Heart right ventricle (tissue), 16 donors: Measurements from ENCODE around the gene TRPM5. TPM values are rescaled to one million over a fixed set of nuclear protein-coding genes. Genes with fewer than 3 reads are reported as not detected.

Experiments
- ATAC-seq, 8 donors: fragments of 200-7000 bp; cut with Tn5 transposase; one replicate each; pipeline ENCODE4 v1.9.1; 2020; ENCODE audit warnings: mild to moderate bottlenecking in 8 of 8, moderate library complexity in 8 of 8, moderate number of reproducible peaks in 1 of 8
- DNase-seq, 2 donors: peaks; one replicate each; pipeline ENCODE4 v3.0.0-alpha.2; 2020
- H3K27ac ChIP-seq, 10 donors: fragments of 200-600 bp; sonication (generic) in 2 of 10; one replicate each; pipeline versions ENCODE4 v1.5.0 to v1.8.0; 2020 to 2022; ENCODE audit warnings: mild to moderate bottlenecking in 3 of 10
- H3K27me3 ChIP-seq, 7 donors: fragments of 200-600 bp; one replicate each; pipeline ENCODE4 v1.8.0; 2021 to 2022; ENCODE audit warnings: mild to moderate bottlenecking in 2 of 7
- H3K36me3 ChIP-seq, 9 donors: fragments of 200-600 bp; sonication (generic) in 1 of 9; one replicate each; pipeline versions ENCODE4 v1.5.0 to v1.8.0; 2020 to 2022; ENCODE audit warnings: mild to moderate bottlenecking in 2 of 9
- H3K4me1 ChIP-seq, 9 donors: fragments of 200-600 bp; sonication (generic) in 1 of 9; one replicate each; pipeline versions ENCODE4 v1.5.0 to v1.8.0; 2020 to 2022; ENCODE audit warnings: mild to moderate bottlenecking in 4 of 9
- H3K4me3 ChIP-seq, 10 donors: fragments of 200-600 bp; sonication (generic) in 2 of 10; one replicate each; pipeline versions ENCODE4 v1.5.0 to v1.8.0; 2020 to 2022; ENCODE audit warnings: mild to moderate bottlenecking in 7 of 10, moderate library complexity in 2 of 10
- H3K9me3 ChIP-seq, 11 donors: fragments of 200-600 bp in 10 of 11; sonication (generic) in 2 of 11; one replicate each; pipeline versions ENCODE4 v1.5.0 to v1.8.0; 2013 to 2022; ENCODE audit warnings: mild to moderate bottlenecking in 2 of 11, control low read depth in 1 of 11, moderate library complexity in 1 of 11
- whole genome bisulfite sequencing, 2 donors: extraction: QIAGEN DNeasy Blood & Tissue Kit; methylation state at CpG; one replicate each; pipeline ENCODE4 v1.1.7; 2013; ENCODE audit warnings: inconsistent platforms in 1 of 2; 5-methylcytosine and 5-hydroxymethylcytosine counted together
- intact Hi-C, 10 donors: fragments of 100-400 bp; cut with DNase I; formaldehyde crosslinking; loops; one replicate each; pipeline versions ENCODE4 v1.11.1 to v1.14.2; 2022
- polyA plus RNA-seq, 2 donors: library from polyadenylated mRNA; stranded (reverse); fragments of 200-250 nt; gene quantifications; one replicate each; pipeline ENCODE4 v1.2.3, GENCODE V29; 2013
- total RNA-seq, 10 donors: library from RNA; stranded (reverse); fragmentation: NEBNext Ultra II Directional in 3 of 10; extraction: Animal tissue kit (Norgen Biotek cat#: 25700) in 3 of 10; gene quantifications; one replicate each; pipeline versions ENCODE4 v1.2.1 to v1.2.4, GENCODE V29; 2021 to 2023
- TF ChIP-seq, protein P1 (sequence below), 9 donors: fragments of 200-600 bp; sonication (generic) in 2 of 9; IDR thresholded peaks; one replicate each; pipeline versions ENCODE4 v1.5.0 to v1.8.0; 2021 to 2022; ENCODE audit warnings: antibody characterized with exemption in 9 of 9, mild to moderate bottlenecking in 5 of 9, moderate library complexity in 1 of 9
- donor health status: Arrhythmogenic right ventricular cardiomyopathy.
- donor health status: ischemic (EF 13 %, LVEDD 7.1; RV severe dilation, severe dysfunction).
- donor health status: healthy with polysubstance abuse.
- donor health status: DM: no; HTN: yes; CAD: no.
- donor health status: DM: no; HTN: no; CAD: no.
- donor health status: ischemic (EF 25% LVEDD 6.9; RV normal size, moderate dysfunction).
- donor health status: ischemic (EF 25% LVEDD 5.7; RV mildly dilated, moderate dysfunction).
- donor health status: healthy.
- donor health status: DM: yes; HTN: yes; CAD: no.
- donor health status: Ischemic cardiomyopathy.
- donor health status: ischemic (EF 35%, LVEDD 5.7; RV mildly dilated, moderate dysfunction).
- donor health status: nonischemic (EF 11% LVEDD 7.7; RV severe dilation, severe dysfunction).
- donor health status: DM: yes; HTN: yes; CAD: no.
- donor health status: PGD.
- donor health status: ischemic (EF 29% LVEDD 5.4; RV normal size, mild dysfunction).
- donor health status: nonischemic (EF 23%, LVEDD 6.1; RV moderate dilation, normal function).

Gene TRPM5
- total and polyA plus RNA-seq, 12 donors = not detected

- Histone ChIP-seq H3K4me3 (no peak overlapping the region), H3K36me3 (no peaks in the 10 kb centered on the region), H3K27me3 (peaks cover 0 to 9% (median 0%) of the 10 kb centered on the region in 7 donors), H3K4me1 (peaks cover 3 to 49% (median 33%) of the 10 kb centered on the region in 9 donors), H3K27ac (no peak overlapping the region), H3K9me3 (peaks cover 0 to 3% (median 0%) of the 10 kb centered on the region in 11 donors)
- no peak for DNase-seq
- intact Hi-C loops = no loop called here
- 84 to 87% methylated on average over 19 of the region's 19 CpGs for WGBS, 2 donors
- TF ChIP-seq, protein P1, sequence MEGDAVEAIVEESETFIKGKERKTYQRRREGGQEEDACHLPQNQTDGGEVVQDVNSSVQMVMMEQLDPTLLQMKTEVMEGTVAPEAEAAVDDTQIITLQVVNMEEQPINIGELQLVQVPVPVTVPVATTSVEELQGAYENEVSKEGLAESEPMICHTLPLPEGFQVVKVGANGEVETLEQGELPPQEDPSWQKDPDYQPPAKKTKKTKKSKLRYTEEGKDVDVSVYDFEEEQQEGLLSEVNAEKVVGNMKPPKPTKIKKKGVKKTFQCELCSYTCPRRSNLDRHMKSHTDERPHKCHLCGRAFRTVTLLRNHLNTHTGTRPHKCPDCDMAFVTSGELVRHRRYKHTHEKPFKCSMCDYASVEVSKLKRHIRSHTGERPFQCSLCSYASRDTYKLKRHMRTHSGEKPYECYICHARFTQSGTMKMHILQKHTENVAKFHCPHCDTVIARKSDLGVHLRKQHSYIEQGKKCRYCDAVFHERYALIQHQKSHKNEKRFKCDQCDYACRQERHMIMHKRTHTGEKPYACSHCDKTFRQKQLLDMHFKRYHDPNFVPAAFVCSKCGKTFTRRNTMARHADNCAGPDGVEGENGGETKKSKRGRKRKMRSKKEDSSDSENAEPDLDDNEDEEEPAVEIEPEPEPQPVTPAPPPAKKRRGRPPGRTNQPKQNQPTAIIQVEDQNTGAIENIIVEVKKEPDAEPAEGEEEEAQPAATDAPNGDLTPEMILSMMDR (IDR thresholded peaks at IDR 0.05) = no peak
- ATAC-seq = no peak
These were observed 6.2 kb upstream of the TRPM5 start for GRCh38 chr11:2450321-2451041.

DNA sequence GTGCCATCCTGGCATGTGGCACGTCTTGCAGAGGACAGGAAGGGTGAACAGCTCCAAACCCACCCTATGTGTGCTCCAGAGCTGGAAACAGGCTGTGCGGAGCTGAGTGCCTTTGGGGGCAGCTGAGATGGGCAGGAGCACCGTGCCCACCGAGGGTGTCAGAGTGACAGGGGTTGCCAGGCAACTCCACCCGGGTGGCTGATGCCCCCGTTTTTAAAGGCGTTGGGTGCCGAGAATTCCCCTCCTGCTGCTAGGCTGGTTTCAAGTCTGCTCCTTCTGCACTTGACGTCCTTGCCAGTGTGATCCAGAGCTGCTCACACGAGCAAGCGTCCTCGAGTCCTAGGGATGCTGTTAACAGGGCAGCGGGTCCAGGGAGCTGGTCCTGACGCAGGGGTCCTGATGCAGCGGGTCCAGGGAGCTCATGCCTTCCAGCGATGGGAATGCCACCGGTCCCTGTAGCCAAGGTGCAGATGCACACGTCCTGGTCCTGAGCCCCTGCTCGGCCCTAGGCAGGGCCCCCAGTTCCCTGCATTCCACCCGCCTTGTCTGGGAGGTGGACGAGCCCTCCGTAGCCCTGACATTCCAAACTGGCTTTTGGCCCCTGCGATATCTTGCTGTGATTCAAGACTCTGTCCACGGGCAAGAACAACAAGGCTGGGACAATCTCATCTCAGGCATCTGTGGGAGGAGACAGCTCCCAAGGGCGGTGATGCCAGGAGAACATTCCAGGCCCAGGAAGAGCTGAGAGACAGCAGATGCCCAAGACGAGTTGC lies 5.4 kb upstream of the TRPM5 start:
- WGBS, 2 donors = 66 to 68% methylated on average over 26 of the region's 26 CpGs
- ATAC-seq = no peak

DNA sequence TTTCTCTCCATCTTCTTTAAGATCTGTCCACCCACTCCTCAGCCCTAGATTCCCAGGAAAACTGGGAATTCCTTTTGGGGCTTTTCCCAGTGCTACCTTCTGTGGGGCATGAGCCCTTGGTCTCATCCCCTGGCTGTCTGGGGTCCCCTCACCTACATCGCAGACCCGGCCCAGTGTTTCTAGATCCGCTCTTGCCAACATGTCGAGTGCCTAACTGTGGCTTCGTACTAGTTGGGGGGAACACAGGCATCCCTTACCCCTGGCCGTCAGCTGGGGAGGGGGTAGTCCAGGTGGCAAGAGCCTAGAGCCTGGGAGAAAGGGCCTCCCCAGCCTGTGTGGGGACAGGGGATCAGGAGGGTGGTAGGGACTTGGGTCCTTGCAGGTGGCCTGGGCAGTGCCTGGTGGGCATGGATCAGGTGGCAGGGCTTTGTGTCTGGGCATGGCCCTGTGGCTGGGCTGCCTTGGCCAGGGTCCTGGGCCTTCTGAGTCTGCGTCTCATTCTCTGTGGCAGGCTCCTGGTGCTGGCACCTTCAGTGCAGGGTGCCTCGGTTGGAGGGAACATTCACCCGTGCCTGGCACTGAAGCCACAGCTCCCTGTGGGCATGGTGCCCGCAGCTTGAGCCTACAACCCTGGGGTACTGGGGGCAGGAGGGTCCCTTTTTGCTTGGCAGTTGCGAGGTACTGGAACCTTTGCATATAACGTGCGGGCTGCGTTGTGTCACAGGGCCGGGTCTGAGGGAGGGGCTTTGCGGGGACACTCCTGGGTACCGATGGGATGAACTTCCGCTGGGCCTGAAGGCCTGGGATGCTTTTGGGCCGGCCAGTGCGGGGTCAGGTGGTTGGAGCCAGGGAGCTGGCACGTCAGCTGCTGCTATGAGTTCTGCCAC lies 4.6 kb upstream of the TRPM5 start:
- Histone ChIP-seq H3K4me3 (no peak overlapping the region), H3K4me1 (peaks cover 3 to 56% (median 39%) of the 10 kb centered on the region in 9 donors), H3K36me3 (no peaks in the 10 kb centered on the region), H3K27me3 (peaks cover 0 to 13% (median 3%) of the 10 kb centered on the region in 7 donors), H3K27ac (peak overlapping the region in 4 of 10 donors; percentile 6 to 47 (median 20)), H3K9me3 (peaks cover 0 to 3% (median 0%) of the 10 kb centered on the region in 11 donors)
- DNase-seq (no peak), ATAC-seq (peak in 6 of 8 donors; percentile 5 to 58 (median 51))
- intact Hi-C loops = loop anchor here in 1 of 10 donors (5.0 kb wide), 1 partner anchor 443 kb away; no protein-coding TSS in a partner anchor
- 71 to 82% methylated on average over 21 of the region's 21 CpGs for WGBS, 2 donors
- TF ChIP-seq, protein P1 (IDR thresholded peaks at IDR 0.05) = no peak

More for the DNA sequence above, 5.4 kb upstream of the TRPM5 start:
- no peak overlapping the region for H3K4me3 ChIP-seq
- peak overlapping the region in 2 of 10 donors; percentile 6 to 30 for H3K27ac ChIP-seq
- intact Hi-C loops = loop anchor here in 1 of 10 donors (5.0 kb wide), 1 partner anchor 443 kb away; no protein-coding TSS in a partner anchor
- H3K9me3 ChIP-seq = peaks cover 0 to 3% (median 0%) of the 10 kb centered on the region in 11 donors
- no peak for DNase-seq
- TF ChIP-seq, protein P1 (IDR thresholded peaks at IDR 0.05) = no peak
- peaks cover 3 to 52% (median 35%) of the 10 kb centered on the region in 9 donors for H3K4me1 ChIP-seq
- no peaks in the 10 kb centered on the region for H3K36me3 ChIP-seq
- peaks cover 0 to 9% (median 0%) of the 10 kb centered on the region in 7 donors for H3K27me3 ChIP-seq
